K562 (cell line): ENCODE results near the gene ZNF331. TPM values are rescaled to one million over a fixed set of nuclear protein-coding genes. Genes with fewer than 3 reads are reported as not detected.

ENCODE experiments used
- CBFB ChIP-seq: sonication (generic); formaldehyde crosslinking; IDR thresholded peaks from 2 replicates; pipeline ENCODE4 v1.4.0; 2020; ENCODE audit warnings: mild to moderate bottlenecking, missing genetic modification reagents
- CBX1 ChIP-seq: sonication (generic); IDR thresholded peaks from 2 replicates; pipeline ENCODE4 v1.6.1; 2016; ENCODE audit warnings: antibody characterized with exemption, low read depth, mild to moderate bottlenecking
- CSDE1 ChIP-seq, 2 experiments: fragments of 450-650 bp; IDR thresholded peaks; 2 replicates each; pipeline ENCODE4 v1.6.1; 2016; ENCODE audit warnings: mild to moderate bottlenecking in 1 of 2
- DACH1 ChIP-seq: fragments of 450-650 bp; IDR thresholded peaks from 2 replicates; pipeline ENCODE4 v1.6.1; 2018; ENCODE audit not compliant: partially characterized antibody
- ETV1 ChIP-seq: fragments of 450-650 bp; conservative IDR thresholded peaks from 2 replicates; pipeline ENCODE4 v1.6.1; 2016; ENCODE audit warnings: missing genetic modification characterization, control low read depth, low read depth, missing compliant biosample characterization
- EZH2 ChIP-seq: IDR thresholded peaks from 2 replicates; pipeline ENCODE4 v1.6.1; 2012; ENCODE audit warnings: low read depth, mild to moderate bottlenecking, inconsistent platforms, low read length, borderline replicate concordance
- FOSL1 ChIP-seq: fragments of 200-800 bp; sonication (Bioruptor generic); conservative IDR thresholded peaks from 2 replicates; pipeline ENCODE4 v1.6.1; 2016; ENCODE audit warnings: missing genetic modification characterization, missing compliant biosample characterization
- HDAC1 ChIP-seq, 2 experiments: fragments of 450-650 bp; IDR thresholded peaks; 2 replicates each; pipeline ENCODE4 v1.6.1; 2016 to 2017; ENCODE audit warnings: inconsistent platforms in 1 of 2, mild to moderate bottlenecking in 1 of 2, moderate library complexity in 1 of 2
- HLTF ChIP-seq: fragments of 450-650 bp; IDR thresholded peaks from 2 replicates; pipeline ENCODE4 v1.6.1; 2016
- KDM5B ChIP-seq: fragments of 200-600 bp; sonication (generic); IDR thresholded peaks from 2 replicates; pipeline ENCODE4 v1.6.1; 2012; ENCODE audit warnings: low read depth, mild to moderate bottlenecking, moderate library complexity, low read length, control low read depth, inconsistent platforms; ENCODE audit not compliant: insufficient replicate concordance
- KLF13 ChIP-seq: fragments of 450-650 bp; IDR thresholded peaks from 2 replicates; pipeline ENCODE4 v1.6.1; 2016; ENCODE audit warnings: missing genetic modification characterization, low read depth, mild to moderate bottlenecking, missing compliant biosample characterization, moderate library complexity, borderline replicate concordance
- KLF6 ChIP-seq: fragments of 250-450 bp; sonication (Bioruptor Pico); IDR thresholded peaks from 2 replicates; pipeline ENCODE4 v1.4.0; 2020; ENCODE audit warnings: mild to moderate bottlenecking, moderate library complexity, borderline replicate concordance
- MNT ChIP-seq, 2 experiments: fragments of 450-650 bp; conservative IDR thresholded peaks; 2 replicates each; pipeline ENCODE4 v1.6.1; 2017; ENCODE audit warnings: mild to moderate bottlenecking in 2 of 2, moderate library complexity in 2 of 2
- NFXL1 ChIP-seq: fragments of 450-650 bp; formaldehyde crosslinking; IDR thresholded peaks from 2 replicates; pipeline ENCODE4 v1.4.0; 2021; ENCODE audit warnings: mild to moderate bottlenecking
- POLR2G ChIP-seq: fragments of 200-400 bp; formaldehyde crosslinking; IDR thresholded peaks from 2 replicates; pipeline ENCODE4 v1.6.1; 2017; ENCODE audit warnings: low read depth, mild to moderate bottlenecking, antibody characterized with exemption, low read length, moderate library complexity
- TRIM25 ChIP-seq: fragments of 450-650 bp; IDR thresholded peaks from 2 replicates; pipeline ENCODE4 v1.7.0; 2016; ENCODE audit warnings: borderline replicate concordance
- VEZF1 ChIP-seq: fragments of 200-800 bp; sonication (Bioruptor generic); IDR thresholded peaks from 2 replicates; pipeline ENCODE4 v1.6.1; 2017; ENCODE audit warnings: missing genetic modification characterization, missing compliant biosample characterization
- YBX1 ChIP-seq: fragments of 450-650 bp; IDR thresholded peaks from 2 replicates; pipeline ENCODE4 v1.7.1; 2016; ENCODE audit warnings: mild to moderate bottlenecking
- ZNF197 ChIP-seq: fragments of 200-800 bp; sonication (Bioruptor generic); IDR thresholded peaks from 2 replicates; pipeline ENCODE4 v1.6.1; 2016; ENCODE audit warnings: low read depth, missing genetic modification characterization, missing compliant biosample characterization
- ZNF253 ChIP-seq: fragments of 250-450 bp; sonication (Bioruptor Pico); conservative IDR thresholded peaks from 2 replicates; pipeline ENCODE4 v1.6.1; 2021; ENCODE audit warnings: mild to moderate bottlenecking
- ZNF41 ChIP-seq: fragments of 250-450 bp; sonication (Bioruptor Pico); conservative IDR thresholded peaks from 2 replicates; pipeline ENCODE4 v1.4.0; 2020; ENCODE audit warnings: mild to moderate bottlenecking
- ZNF57 ChIP-seq: fragments of 450-650 bp; formaldehyde crosslinking; IDR thresholded peaks from 2 replicates; pipeline ENCODE4 v1.4.0; 2020; ENCODE audit warnings: mild to moderate bottlenecking, moderate library complexity
- ZSCAN29 ChIP-seq: fragments of 450-650 bp; IDR thresholded peaks from 2 replicates; pipeline ENCODE4 v1.6.1; 2017
- polyA plus RNA-seq, 8 experiments: library from polyadenylated mRNA; depleted of rRNA in 4 of 8; stranded (reverse) in 5 of 8; unstranded in 3 of 8; fragments of >200 nt; fragmentation: Nextera tagmentation in 2 of 8; fragmentation: Illumina TruSeq in 1 of 8; extraction: Ambion mirVana in 2 of 8; extraction: Trizol in 1 of 8; gene quantifications; 2 replicates each; pipeline versions ENCODE4 v1.2.1 to v1.2.3, GENCODE V29; 2011 to 2014; ENCODE audit warnings: inconsistent platforms in 1 of 8, missing spikeins in 1 of 8
- total RNA-seq, 7 experiments: library from RNA; depleted of rRNA in 6 of 7; stranded (reverse); fragments of >200 nt in 6 of 7; fragmentation: Illumina TruSeq in 2 of 7; extraction: Trizol in 2 of 7; gene quantifications; 2 replicates each; pipeline versions ENCODE4 v1.2.1 to v1.2.3, GENCODE V29; 2011 to 2021; ENCODE audit warnings: low replicate concordance in 1 of 7

ZNF331 gene
- total and polyA plus RNA-seq, 9 of the 15 experiments (the other 6 are each of a cell fraction or from before 2014, with no cell fraction given): 0.23 to 2.7 (median 0.76) TPM

GRCh38 chr19:53520547-53521372 is 17.2 kb upstream of the ZNF331 start (continued):
- TF ChIP-seq TRIM25 (no peak), ZSCAN29 (no peak), EZH2 (no peak), ZNF57 (CRISPR knock-in tag) (no peak), CSDE1 (IDR thresholded peaks at IDR 0.05) (no peak), FOSL1 (tag) (peak; percentile 40; the same call in 1 of the 2 replicates), ZNF41 (no peak), KDM5B (no peak), NFXL1 (CRISPR knock-in tag) (no peak), HDAC1 (IDR thresholded peaks at IDR 0.05) (peak in 1 of 2 experiments; percentile 48; a peak in 2 of 4 replicates), YBX1 (no peak), ZNF197 (CRISPR knock-in tag) (peak; percentile 86; the same call in 1 of the 2 replicates), HLTF (0 out of 2 replicates have a peak, but pooled peaks have one; percentile 28), CBX1 (peak; percentile 14; the same call in 1 of the 2 replicates), KLF6 (CRISPR knock-in tag) (no peak), KLF13 (tag) (no peak), CBFB (no peak), POLR2G (peak; percentile 56), DACH1 (no peak), ZNF253 (CRISPR knock-in tag) (no peak), VEZF1 (CRISPR knock-in tag) (peak; percentile 53), ETV1 (tag) (peak; percentile 39; the same call in 1 of the 2 replicates), MNT (conservative IDR thresholded peaks at IDR 0.05) (peak; percentile 42 to 70; a peak in 3 of 4 replicates)
